Left lung (tissue), 10 donors: Measurements from ENCODE around the gene HEATR1. TPM values are rescaled to one million over a fixed set of nuclear protein-coding genes. Genes with fewer than 3 reads are reported as not detected.

Source experiments
- ATAC-seq: fragments of 200-7000 bp; cut with Tn5 transposase; one replicate; pipeline ENCODE4 v1.9.1; 2020; ENCODE audit warnings: moderate library complexity
- DNase-seq, 4 donors: peaks; one replicate each; pipeline ENCODE4 v3.0.0-alpha.2; 2013 to 2020
- H3K27ac ChIP-seq, 2 donors: fragments of 200-600 bp; sonication (generic) in 1 of 2; one replicate each; pipeline versions ENCODE4 v1.5.0 to v1.8.0; 2020 to 2021
- H3K27me3 ChIP-seq, 2 donors: fragments of 200-600 bp; sonication (generic) in 1 of 2; one replicate each; pipeline versions ENCODE4 v1.5.0 to v1.8.0; 2020 to 2021
- H3K36me3 ChIP-seq, 2 donors: fragments of 200-600 bp; sonication (generic) in 1 of 2; one replicate each; pipeline versions ENCODE4 v1.5.0 to v1.8.0; 2020 to 2021
- H3K4me1 ChIP-seq, 2 donors: fragments of 200-600 bp; one replicate each; pipeline ENCODE4 v1.8.0; 2021
- H3K4me3 ChIP-seq, 2 donors: fragments of 200-600 bp; sonication (generic) in 1 of 2; one replicate each; pipeline versions ENCODE4 v1.5.0 to v1.8.0; 2020 to 2021; ENCODE audit warnings: mild to moderate bottlenecking in 1 of 2
- H3K9me3 ChIP-seq, 2 donors: fragments of 200-600 bp; sonication (generic) in 1 of 2; one replicate each; pipeline versions ENCODE4 v1.5.0 to v1.8.0; 2020 to 2021
- intact Hi-C, 2 donors: fragments of 100-400 bp; cut with DNase I; formaldehyde crosslinking; loops; one replicate each; pipeline versions ENCODE4 v1.11.2 to v1.14.2; 2022
- polyA plus RNA-seq, 6 donors: library from polyadenylated mRNA; unstranded; fragments of 120-200 nt; gene quantifications; one replicate each; pipeline ENCODE4 v1.2.1, GENCODE V29; 2013; ENCODE audit not compliant: insufficient read length in 6 of 6
- total RNA-seq, 2 donors: library from RNA; stranded (reverse); fragmentation: NEBNext Ultra II Directional; extraction: Animal tissue kit (Norgen Biotek cat#: 25700); gene quantifications; one replicate each; pipeline ENCODE4 v1.2.1, GENCODE V29; 2021
- TF ChIP-seq, protein P1 (sequence below), 2 donors: fragments of 200-600 bp; sonication (generic) in 1 of 2; IDR thresholded peaks; one replicate each; pipeline versions ENCODE4 v1.5.0 to v1.8.0; 2021; ENCODE audit warnings: antibody characterized with exemption in 2 of 2
- donor health status: DM: no; HTN: yes; CAD: no.
- donor health status: DM: no; HTN: no; CAD: no.

HEATR1 gene
- total and polyA plus RNA-seq, 8 donors: 21.1 to 36.2 (median 32.5) TPM

DNA sequence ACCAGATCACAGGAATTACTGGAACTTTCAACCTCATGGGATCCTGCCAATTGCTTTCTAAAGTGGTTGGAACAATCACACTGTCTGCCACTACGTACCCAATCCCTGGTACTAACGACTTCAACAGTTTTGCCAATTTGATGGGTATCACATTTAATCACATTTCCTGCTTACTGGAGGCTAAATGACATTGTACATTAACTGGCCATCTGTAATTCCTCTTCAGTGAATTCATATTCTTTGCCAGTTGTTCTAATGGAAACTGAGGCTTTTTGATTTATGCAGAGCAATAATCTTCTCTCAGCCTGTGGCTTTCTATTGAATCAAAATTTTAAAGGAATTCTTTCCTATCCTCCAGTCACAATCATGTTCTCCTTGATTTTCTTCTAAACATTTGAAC lies 42.3 kb downstream of the HEATR1 start:
- Histone ChIP-seq H3K9me3 (no peaks in the 10 kb centered on the region), H3K4me3 (no peak overlapping the region), H3K36me3 (peaks cover 0 to 91% of the 10 kb centered on the region in 2 donors), H3K27ac (no peak overlapping the region), H3K27me3 (no peaks in the 10 kb centered on the region), H3K4me1 (no peaks in the 10 kb centered on the region)
- intact Hi-C loops: no loop called here
- DNase-seq (no peak), ATAC-seq (no peak)
- TF ChIP-seq, protein P1, sequence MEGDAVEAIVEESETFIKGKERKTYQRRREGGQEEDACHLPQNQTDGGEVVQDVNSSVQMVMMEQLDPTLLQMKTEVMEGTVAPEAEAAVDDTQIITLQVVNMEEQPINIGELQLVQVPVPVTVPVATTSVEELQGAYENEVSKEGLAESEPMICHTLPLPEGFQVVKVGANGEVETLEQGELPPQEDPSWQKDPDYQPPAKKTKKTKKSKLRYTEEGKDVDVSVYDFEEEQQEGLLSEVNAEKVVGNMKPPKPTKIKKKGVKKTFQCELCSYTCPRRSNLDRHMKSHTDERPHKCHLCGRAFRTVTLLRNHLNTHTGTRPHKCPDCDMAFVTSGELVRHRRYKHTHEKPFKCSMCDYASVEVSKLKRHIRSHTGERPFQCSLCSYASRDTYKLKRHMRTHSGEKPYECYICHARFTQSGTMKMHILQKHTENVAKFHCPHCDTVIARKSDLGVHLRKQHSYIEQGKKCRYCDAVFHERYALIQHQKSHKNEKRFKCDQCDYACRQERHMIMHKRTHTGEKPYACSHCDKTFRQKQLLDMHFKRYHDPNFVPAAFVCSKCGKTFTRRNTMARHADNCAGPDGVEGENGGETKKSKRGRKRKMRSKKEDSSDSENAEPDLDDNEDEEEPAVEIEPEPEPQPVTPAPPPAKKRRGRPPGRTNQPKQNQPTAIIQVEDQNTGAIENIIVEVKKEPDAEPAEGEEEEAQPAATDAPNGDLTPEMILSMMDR (IDR thresholded peaks at IDR 0.05): no peak

DNA sequence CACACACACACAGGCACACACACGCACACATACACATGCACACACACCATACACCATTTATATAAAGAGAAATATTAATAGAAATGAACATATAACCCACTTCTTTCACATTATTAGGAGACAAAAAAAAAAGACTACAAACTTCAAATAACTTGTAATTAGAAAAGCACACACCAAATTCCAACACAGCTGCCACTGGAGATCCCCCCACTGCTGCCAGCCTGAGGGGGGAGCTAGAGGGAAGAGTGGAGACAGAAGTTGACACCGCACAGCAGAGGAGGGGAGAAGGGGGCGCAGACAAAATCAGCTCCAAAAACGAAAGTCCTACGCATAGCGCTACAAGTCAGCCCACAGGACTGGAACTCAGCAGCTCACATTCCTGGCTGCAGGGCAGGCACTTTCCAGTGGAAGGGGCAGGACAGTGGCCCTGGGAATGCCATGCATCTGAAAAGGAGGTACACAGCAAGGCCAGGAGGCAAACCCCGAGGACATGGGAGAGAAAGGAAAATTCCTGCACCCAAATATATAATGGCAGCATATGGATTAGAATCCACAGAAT lies 44.0 kb downstream of the HEATR1 start:
- Histone ChIP-seq H3K4me1 (no peaks in the 10 kb centered on the region), H3K27ac (no peak overlapping the region), H3K4me3 (no peak overlapping the region), H3K36me3 (peaks cover 0 to 91% of the 10 kb centered on the region in 2 donors), H3K27me3 (no peaks in the 10 kb centered on the region), H3K9me3 (no peaks in the 10 kb centered on the region)
- TF ChIP-seq, protein P1 (IDR thresholded peaks at IDR 0.05): no peak
- DNase-seq: no peak
- ATAC-seq: no peak
- intact Hi-C loops: no loop called here

DNA sequence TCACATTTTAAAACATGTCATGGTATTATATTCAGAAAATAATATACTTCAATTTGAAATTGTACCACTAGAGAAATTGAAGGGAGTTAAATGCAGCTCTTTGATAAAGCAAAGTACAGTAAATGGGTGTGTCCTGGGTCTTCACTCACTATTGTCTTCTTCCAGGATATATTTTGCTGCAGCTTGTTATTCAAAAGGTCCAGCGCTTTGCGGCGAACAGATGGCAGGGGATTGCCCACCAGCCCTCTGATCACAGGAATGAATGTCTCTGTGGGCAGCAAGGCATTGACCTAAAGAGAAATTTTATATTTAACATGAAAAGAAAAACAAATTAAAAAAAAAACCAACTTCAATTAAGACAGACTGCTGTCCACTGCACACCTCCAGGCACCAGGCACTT lies 45.5 kb downstream of the HEATR1 start:
- Histone ChIP-seq H3K4me3 (no peak overlapping the region), H3K36me3 (peaks cover 0 to 91% of the 10 kb centered on the region in 2 donors), H3K27ac (no peak overlapping the region), H3K4me1 (no peaks in the 10 kb centered on the region), H3K9me3 (no peaks in the 10 kb centered on the region), H3K27me3 (no peaks in the 10 kb centered on the region)
- intact Hi-C loops: no loop called here
- DNase-seq: no peak
- TF ChIP-seq, protein P1 (IDR thresholded peaks at IDR 0.05): no peak
- no peak for ATAC-seq

DNA sequence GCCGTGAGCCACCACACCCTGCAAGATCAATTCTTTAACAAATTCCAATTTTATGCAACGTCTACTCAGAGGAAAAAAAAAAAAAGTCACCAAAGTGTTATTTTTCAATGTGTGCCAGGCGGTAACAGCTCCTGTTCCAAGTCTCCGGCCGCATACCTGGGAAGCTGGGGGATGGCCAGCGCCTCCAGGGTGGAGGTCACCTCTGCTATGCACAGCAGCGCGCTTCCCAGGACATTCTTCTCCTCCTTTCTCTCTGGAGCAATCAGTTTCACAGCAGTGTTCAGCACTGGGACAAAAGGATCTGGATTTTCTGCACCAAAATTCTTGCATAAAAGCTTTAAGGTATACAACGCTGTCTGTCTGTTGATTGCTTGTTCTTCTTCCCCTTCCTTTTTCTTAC lies 46.2 kb downstream of the HEATR1 start:
- intact Hi-C loops: no loop called here
- H3K36me3 ChIP-seq: peaks cover 0 to 91% of the 10 kb centered on the region in 2 donors
- no peak for DNase-seq
- no peak for ATAC-seq
- H3K9me3 ChIP-seq: no peaks in the 10 kb centered on the region
- H3K27ac ChIP-seq: no peak overlapping the region
- H3K4me1 ChIP-seq: no peaks in the 10 kb centered on the region
- TF ChIP-seq, protein P1 (IDR thresholded peaks at IDR 0.05): no peak
- no peak overlapping the region for H3K4me3 ChIP-seq
- no peaks in the 10 kb centered on the region for H3K27me3 ChIP-seq

DNA sequence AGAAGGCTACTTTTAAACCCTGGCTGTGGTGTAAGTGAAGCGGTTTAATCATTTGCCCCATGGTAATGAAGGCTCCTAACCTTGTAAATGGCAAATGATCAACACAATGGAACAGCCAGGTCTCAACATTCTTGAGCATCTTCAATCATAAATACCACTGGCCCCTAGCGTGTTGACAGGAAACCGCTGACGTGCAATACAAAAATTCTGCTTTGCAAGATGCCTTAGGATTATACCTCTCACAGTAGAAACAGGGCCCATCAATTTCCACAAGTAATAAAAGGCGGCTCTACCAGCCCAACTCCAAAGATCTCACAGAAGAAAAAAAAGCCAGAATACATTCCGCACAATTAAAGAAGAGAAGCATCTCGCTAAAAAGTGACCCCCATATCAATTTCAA lies 47.7 kb downstream of the HEATR1 start:
- Histone ChIP-seq H3K27ac (no peak overlapping the region), H3K36me3 (peaks cover 0 to 100% of the 10 kb centered on the region in 2 donors), H3K27me3 (no peaks in the 10 kb centered on the region), H3K9me3 (no peaks in the 10 kb centered on the region), H3K4me3 (no peak overlapping the region), H3K4me1 (no peaks in the 10 kb centered on the region)
- TF ChIP-seq, protein P1 (IDR thresholded peaks at IDR 0.05): no peak
- intact Hi-C loops: no loop called here
- ATAC-seq: no peak
- DNase-seq: no peak
